Measurements from ENCODE around the gene PLCB4.

Gene PLCB4

DNA sequence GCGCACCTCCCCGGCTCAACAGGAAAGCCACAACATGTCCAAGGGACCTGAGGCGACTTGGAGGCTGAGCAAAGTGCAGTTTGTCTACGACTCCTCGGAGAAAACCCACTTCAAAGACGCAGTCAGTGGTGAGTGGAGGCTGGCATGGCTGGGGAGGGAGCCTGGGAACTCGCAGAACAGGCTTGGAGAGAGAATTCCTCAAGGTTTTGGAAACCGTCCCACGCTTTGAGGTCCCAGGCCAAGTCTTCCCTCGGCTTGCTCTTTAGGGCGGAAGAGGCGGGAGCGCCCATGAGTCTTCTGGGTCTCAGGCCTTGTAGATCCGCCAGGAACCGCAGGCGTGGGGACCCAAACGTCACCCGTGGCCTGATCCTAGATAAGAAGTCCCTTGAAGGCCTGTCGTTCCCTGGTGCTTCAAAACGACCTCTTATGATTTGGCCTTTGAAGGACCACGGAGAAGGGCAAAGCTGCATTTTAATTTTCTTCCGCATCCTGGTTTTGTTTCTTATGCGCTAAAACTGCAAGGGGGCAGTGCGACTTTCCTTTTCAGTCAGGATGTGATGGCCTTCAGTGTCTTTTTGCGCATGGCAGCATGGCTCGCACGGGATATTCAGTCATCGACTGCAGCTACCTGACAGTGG is 447.5 kb downstream of the PLCB4 start:
- no peak for TF ChIP-seq Cebpa-rat (IDR thresholded peaks at IDR 0.05)
- Histone ChIP-seq H3K9ac (no peak overlapping the region), H3K27me3 (peaks cover 73 to 88% (median 80%) of the 10 kb centered on the region in 11 experiments)

GRCh38 chr20:9517297-9518162 is 448.6 kb downstream of the PLCB4 start:
- H4K20me1 ChIP-seq = peaks cover 0 to 9% (median 0%) of the 10 kb centered on the region in 11 experiments; a peak in 5 of 22 replicates
- H3K4me1 ChIP-seq = peaks cover 0 to 16% (median 4%) of the 10 kb centered on the region in 10 experiments; a peak in 10 of 20 replicates
- no peak for TF ChIP-seq Cebpa-rat (IDR thresholded peaks at IDR 0.05)
- H3K27me3 ChIP-seq = peaks cover 62 to 76% (median 68%) of the 10 kb centered on the region in 11 experiments
- H3K4me3 ChIP-seq = no peak overlapping the region
- H3K4me2 ChIP-seq = no peak overlapping the region
- peaks cover 17 to 41% (median 32%) of the 10 kb centered on the region in 11 experiments for H3K9me3 ChIP-seq (replicated peaks in 1 of 11)
- no peak overlapping the region for H3K9ac ChIP-seq
- no peaks in the 10 kb centered on the region for H3K36me3 ChIP-seq
- no peak overlapping the region for H3K27ac ChIP-seq

More for the DNA sequence above, 447.5 kb downstream of the PLCB4 start:
- Histone ChIP-seq H3K4me2 (peak overlapping the region in 4 of 11 experiments; percentile 1 to 41 (median 20); a peak in 3 of 22 replicates), H3K27ac (no peak overlapping the region), H3K4me1 (peaks cover 0 to 16% (median 6%) of the 10 kb centered on the region in 10 experiments; a peak in 14 of 20 replicates), H3K4me3 (peak overlapping the region in 4 of 10 experiments; percentile 12 to 22 (median 20); a peak in 3 of 20 replicates), H4K20me1 (peaks cover 0 to 9% (median 0%) of the 10 kb centered on the region in 11 experiments; a peak in 5 of 22 replicates), H3K36me3 (no peaks in the 10 kb centered on the region), H3K9me3 (replicated peaks in 1 of 11) (peaks cover 17 to 41% (median 32%) of the 10 kb centered on the region in 11 experiments)

DNA sequence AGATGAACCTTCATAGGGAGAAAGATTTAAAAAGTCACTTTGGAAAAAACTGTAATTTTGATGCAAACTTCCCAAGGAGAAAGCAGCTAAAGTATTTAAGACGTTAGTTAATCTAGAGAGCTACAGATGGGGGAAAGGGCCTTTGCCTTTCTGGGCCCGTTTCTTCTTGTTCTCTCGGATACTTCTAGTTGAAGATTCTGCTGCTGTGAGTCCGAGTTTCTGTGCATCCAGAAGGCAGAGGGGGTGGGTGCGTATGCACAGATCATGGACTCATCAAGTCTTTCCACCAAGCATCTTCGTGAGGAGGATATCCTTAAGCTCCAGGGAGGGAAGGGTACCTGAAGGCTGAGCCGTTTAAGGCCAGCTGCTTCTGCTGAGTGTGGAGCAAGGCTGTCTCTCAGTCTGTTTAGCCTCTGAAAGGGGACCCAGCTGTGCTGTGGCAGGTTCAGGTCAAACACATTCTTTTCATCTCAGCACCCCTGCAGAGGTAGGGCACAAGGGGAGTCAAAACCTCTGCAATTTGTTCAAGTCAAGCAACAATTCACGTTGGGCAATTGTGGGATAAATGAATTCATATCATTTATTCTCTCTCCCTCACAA is 449.8 kb downstream of the PLCB4 start:
- H4K20me1 ChIP-seq = peaks cover 0 to 9% (median 0%) of the 10 kb centered on the region in 11 experiments; a peak in 5 of 22 replicates
- no peaks in the 10 kb centered on the region for H3K36me3 ChIP-seq
- H3K27ac ChIP-seq = no peak overlapping the region
- peaks cover 0 to 16% (median 4%) of the 10 kb centered on the region in 10 experiments; a peak in 10 of 20 replicates for H3K4me1 ChIP-seq
- H3K9me3 ChIP-seq (replicated peaks in 1 of 11) = peaks cover 17 to 41% (median 32%) of the 10 kb centered on the region in 11 experiments
- no peak overlapping the region for H3K4me2 ChIP-seq
- H3K4me3 ChIP-seq = no peak overlapping the region
- H3K27me3 ChIP-seq = peaks cover 54 to 65% (median 60%) of the 10 kb centered on the region in 11 experiments
- no peak for TF ChIP-seq Cebpa-rat (IDR thresholded peaks at IDR 0.05)
- H3K9ac ChIP-seq = no peak overlapping the region

GRCh38 chr20:9520086-9520485 is 451.2 kb downstream of the PLCB4 start:
- Histone ChIP-seq H3K27me3 (peaks cover 39 to 51% (median 46%) of the 10 kb centered on the region in 11 experiments), H3K4me1 (peaks cover 0 to 10% (median 0%) of the 10 kb centered on the region in 10 experiments; a peak in 7 of 20 replicates), H3K9me3 (replicated peaks in 1 of 11) (peaks cover 17 to 31% (median 25%) of the 10 kb centered on the region in 11 experiments), H4K20me1 (peaks cover 0 to 8% (median 0%) of the 10 kb centered on the region in 11 experiments; a peak in 5 of 22 replicates), H3K36me3 (no peaks in the 10 kb centered on the region), H3K4me3 (no peak overlapping the region), H3K27ac (no peak overlapping the region), H3K4me2 (no peak overlapping the region), H3K9ac (no peak overlapping the region)
- no peak for TF ChIP-seq Cebpa-rat (IDR thresholded peaks at IDR 0.05)

DNA sequence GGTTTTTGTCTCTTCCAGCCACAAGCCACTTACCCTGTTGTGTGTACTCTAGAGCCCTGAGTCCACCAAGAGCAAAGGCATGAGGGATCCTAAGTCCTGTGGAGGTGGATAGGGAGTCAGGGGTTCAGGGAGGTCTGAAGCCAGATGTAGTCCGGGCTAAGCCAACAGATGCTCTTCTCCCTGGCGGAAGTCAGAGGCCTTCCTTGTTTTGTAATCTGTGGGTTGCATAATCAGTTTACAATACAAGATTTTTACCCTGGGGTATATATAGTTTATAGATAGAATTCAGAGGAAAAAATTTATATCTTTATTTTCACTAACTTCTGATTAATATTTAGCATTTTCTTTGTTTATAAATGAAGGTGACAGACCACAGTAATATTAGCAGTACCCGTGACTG is 454.7 kb downstream of the PLCB4 start:
- no peak overlapping the region for H3K4me2 ChIP-seq
- H3K9ac ChIP-seq = no peak overlapping the region
- no peak for TF ChIP-seq Cebpa-rat (IDR thresholded peaks at IDR 0.05)
- H3K27me3 ChIP-seq = peaks cover 4 to 15% (median 10%) of the 10 kb centered on the region in 11 experiments
- H3K36me3 ChIP-seq = no peaks in the 10 kb centered on the region
- no peaks in the 10 kb centered on the region for H3K4me1 ChIP-seq
- H3K27ac ChIP-seq = no peak overlapping the region
- no peaks in the 10 kb centered on the region for H4K20me1 ChIP-seq
- H3K9me3 ChIP-seq (replicated peaks in 1 of 11) = no peaks in the 10 kb centered on the region
- no peak overlapping the region for H3K4me3 ChIP-seq

Data from BLaER1 treated with 17β-estradiol and CSF1 and Interleukin-3, amounts not matched to agents 10 nM and 100 nM (cell line).